Jurkat, Clone E6-1 (cell line): Measurements from ENCODE around the gene FASLG.
"Not testable (repeated sequence)": the region's sequence is repeated elsewhere in the genome, so short reads cannot be mapped to it uniquely, and the experiment has no call there.

Source experiments
- DNase-seq: peaks from one replicate; pipeline ENCODE4 v3.0.0-alpha.2; 2011; ENCODE audit warnings: low read depth, low spot score
- H3K4me3 ChIP-seq: 2 replicates; pipeline ENCODE4 v1.5.1; 2011; ENCODE audit warnings: mild to moderate bottlenecking, low read length, control low read depth, moderate library complexity

FASLG gene

GRCh38 chr1:172674831-172675613 lies 16.1 kb downstream of the FASLG start:
- H3K4me3 ChIP-seq, result no peak overlapping the region
- DNase-seq, result peak; percentile 81

- no peak overlapping the region for H3K4me3 ChIP-seq
- peak; percentile 83 for DNase-seq
Measured at GRCh38 chr1:172679000-172679772, 20.3 kb downstream of the FASLG start.

- H3K4me3 ChIP-seq, result no peak overlapping the region
- DNase-seq, result no peak
Measured at GRCh38 chr1:172680244-172680643, 21.3 kb downstream of the FASLG start.

DNA sequence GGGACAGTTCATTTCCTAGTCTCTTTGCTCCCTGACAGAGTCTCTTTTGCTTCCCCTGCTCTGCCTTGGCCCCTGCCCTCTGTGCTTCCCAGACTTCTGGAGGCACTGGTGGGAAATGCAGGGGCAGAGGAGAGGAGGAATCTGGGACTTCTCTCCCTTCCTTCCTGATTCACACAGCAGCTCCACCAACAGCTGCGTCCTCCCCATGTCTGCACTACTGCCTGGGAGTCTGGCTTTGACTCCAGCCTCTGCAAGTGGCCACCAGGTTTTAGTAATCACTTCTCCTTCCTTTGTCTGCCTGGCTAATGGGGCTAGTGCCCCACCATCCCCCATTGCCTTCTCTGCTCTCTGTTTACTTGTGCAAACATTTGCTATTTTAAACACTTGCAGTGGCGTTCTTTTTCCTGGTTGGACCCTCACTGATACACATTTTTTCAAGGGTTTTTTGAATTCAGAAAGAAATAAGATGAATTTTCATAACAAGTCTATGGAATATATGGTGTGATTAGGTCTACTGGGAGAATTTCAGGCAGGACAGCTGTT lies 21.9 kb downstream of the FASLG start:
- no peak for DNase-seq
- H3K4me3 ChIP-seq, result no peak overlapping the region

DNA sequence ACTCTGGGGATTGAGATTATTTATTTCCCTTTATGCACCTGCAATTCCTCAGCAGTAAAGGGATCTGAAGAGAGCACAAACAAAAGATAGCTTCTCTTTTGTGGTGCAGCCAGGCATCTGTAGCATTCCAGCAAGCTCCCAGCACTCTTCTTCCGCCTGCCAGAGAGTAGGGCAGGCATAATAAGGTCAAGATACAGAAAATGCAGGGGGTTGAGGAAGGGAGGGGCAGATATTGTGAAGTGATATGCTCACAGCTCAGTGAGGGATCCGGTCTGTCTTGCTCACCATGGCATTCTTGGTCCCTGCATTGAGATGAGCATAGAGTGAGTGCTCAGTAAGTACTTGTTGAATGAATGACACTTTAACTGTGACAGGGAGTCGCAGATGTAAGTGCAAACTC lies 23.9 kb downstream of the FASLG start:
- DNase-seq, result no peak
- no peak overlapping the region for H3K4me3 ChIP-seq

GRCh38 chr1:172686143-172686542 lies 27.2 kb downstream of the FASLG start:
- no peak overlapping the region for H3K4me3 ChIP-seq
- no peak for DNase-seq

DNA sequence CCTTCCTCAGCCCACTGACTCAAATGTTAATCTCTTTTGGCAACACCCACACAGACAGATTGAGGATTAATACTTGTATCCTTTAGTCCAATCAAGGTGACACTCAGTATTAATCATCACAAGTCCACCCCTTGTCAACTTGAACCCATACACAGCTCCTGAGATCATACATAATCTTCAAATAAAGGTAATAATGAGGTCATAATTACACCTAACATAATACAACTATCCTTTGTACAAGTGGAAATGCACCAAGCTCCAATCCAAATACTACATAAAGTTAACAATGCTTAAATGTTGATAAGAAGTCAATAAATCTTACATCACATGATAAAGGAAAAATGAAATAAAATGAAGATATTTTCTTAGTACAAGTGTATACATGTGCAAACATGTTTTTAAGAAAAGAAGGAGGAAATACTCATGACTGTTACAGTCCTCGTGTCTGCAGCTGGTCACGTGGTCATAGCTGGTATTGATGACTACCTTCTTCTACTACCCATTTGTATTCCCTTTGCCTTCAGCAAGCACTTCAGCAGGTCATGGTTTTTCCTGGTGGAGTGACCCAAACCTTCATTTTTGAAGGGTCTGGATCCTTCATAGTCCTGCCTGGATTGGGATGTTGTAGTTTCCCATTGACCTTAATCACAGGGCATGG lies 29.7 kb downstream of the FASLG start:
- not testable (repeated sequence) for H3K4me3 ChIP-seq

DNA sequence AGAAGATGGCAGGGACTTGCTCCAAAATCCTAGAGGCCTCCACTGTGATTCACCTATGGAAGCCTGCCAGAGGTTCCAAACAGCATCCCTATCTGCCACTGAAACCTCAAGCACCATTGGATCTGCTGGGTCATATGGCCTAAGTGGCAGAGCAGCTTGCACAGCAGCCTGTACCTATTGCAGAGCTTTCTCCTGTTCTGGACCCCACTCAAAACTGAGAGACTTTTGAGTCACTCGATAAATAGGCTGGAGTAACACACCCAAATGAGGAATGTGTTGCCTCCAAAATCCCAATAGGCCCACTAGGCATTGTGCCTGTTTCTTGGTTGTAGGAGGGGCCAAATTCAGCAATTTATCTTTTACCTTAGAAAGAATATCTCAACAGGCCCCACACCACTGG lies 32.0 kb downstream of the FASLG start:
- not testable (repeated sequence) for DNase-seq, H3K4me3 ChIP-seq

More for the DNA sequence above, 29.7 kb downstream of the FASLG start:
- not testable (repeated sequence) for DNase-seq

- H3K4me3 ChIP-seq, result no peak overlapping the region
- DNase-seq, result peak; percentile 57
Measured at GRCh38 chr1:172697534-172698002, 38.7 kb downstream of the FASLG start.

DNA sequence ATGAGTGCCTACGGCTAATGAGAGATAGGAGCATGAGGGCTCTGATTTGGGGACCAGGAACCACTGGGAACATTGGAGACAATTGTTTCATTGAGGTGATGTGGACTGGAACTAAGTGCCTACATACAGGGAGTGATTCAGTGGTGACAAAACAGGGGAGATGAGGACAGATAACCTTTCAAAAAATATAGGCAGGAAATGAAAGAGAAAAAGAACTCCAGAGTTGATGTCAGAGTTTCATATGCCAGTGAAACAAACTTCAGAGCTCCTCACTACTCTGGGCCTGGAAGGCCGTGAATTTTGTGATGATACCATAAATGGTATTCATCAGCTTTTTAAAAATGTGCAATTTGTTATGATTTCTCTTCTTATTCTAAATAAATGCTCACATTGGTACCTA lies 39.3 kb downstream of the FASLG start:
- no peak overlapping the region for H3K4me3 ChIP-seq

GRCh38 chr1:172699111-172699510 lies 40.2 kb downstream of the FASLG start:
- H3K4me3 ChIP-seq, result peak overlapping the region; percentile 24
- DNase-seq, result peak; percentile 90

More for the DNA sequence above, 39.3 kb downstream of the FASLG start:
- DNase-seq, result no peak

- DNase-seq, result no peak
- no peak overlapping the region for H3K4me3 ChIP-seq
Measured at GRCh38 chr1:172699695-172700227, 40.9 kb downstream of the FASLG start.

- no peak for DNase-seq
- H3K4me3 ChIP-seq, result no peak overlapping the region
Measured at GRCh38 chr1:172700556-172700955, 41.7 kb downstream of the FASLG start.

DNA sequence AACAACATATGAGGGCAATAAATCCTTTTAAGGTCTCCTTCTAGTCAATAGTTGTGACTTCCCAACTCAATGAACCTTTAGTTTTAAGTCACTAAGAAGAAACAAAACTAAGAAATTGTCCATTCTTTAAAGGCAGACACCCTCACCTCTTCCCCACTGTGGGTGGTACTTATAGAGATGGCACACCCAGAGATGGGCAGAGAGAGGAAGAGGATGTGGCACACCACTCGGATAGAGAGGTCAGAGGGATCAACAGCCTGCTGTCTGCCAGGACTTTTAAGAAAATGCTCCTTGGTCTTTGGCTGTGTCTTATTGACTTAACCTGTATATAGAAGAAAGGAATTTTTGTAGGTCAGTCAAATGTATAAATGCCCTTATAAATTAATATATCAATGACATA lies 45.1 kb downstream of the FASLG start:
- DNase-seq, result peak; percentile 61
- H3K4me3 ChIP-seq, result no peak overlapping the region

DNA sequence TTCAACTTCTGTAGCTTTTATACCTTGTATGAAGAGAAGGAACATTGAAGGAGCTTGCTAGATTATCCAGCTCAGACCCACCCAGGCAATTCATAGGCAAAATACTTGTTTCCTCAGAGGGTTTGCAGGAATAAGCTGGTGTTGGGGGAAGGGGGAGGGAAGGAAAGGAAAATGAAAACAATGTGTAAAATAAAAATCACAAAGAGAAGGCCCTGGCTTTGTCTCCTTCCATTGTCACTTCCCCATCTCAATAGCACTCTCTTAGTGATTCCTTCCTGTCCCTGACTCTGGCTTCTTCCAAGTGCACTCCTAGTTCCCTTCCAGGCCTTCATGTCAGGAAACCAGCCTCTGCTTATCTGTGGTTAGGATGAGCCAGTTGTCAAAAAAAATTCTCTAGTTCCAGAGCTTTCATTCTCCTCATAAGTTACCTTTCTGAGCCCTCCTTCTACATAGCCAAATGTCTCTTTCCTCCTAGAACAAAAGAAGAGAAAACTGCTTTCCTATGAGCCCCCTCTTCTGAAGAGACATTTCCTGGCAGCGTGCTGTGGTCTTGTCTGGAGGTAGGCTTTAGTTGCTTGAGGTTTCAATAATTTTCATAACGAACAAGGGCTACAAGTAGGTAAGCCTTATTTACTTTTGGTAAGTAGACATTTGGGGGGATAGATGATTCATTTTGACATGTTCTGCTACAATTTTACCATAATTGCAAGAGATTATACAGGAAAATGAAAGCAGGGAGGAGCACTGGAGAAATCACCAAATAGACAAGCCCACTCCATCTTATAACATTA lies 45.7 kb downstream of the FASLG start:
- peak; percentile 68 for DNase-seq
- no peak overlapping the region; the same call in 1 of the 2 replicates for H3K4me3 ChIP-seq

DNA sequence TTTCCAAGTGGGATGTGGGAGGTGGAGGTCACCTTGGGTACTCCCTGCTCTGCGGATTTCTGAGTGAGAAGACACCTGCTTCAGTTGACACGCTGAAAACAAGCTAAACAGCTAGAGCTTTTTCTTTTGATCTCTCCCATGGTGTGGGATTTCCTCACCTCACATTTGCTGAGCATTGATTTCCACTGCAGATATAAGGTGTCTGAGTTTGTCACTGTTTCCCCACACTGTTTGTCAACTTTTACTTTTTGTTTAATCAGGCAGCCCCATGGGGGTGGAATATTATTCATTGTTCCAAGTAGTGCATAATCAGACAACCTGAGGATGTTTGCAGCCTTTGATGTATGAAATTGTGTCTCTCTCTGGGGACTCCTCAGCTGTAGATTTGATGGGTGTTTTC lies 49.5 kb downstream of the FASLG start:
- no peak overlapping the region for H3K4me3 ChIP-seq
- peak; percentile 86 for DNase-seq

DNA sequence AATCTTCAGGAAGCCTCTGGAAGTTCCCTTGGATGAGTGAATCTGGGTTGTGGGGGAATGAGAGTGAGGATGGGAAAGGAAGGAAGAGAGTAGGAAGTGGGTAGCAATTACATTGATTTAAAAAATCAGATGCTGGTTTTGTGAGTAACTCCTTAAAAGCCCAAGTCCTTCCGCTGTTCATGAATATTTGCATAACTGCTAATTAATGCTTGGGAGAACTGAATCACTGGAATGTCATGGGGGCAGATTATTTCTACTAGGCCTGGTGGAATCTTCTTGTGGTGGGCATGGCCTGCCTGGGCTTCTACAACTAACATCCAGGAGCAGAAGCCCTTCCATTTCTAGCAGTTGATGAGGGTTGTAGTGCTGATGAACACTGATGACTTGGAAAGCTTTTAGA lies 52.7 kb downstream of the FASLG start:
- H3K4me3 ChIP-seq, result no peak overlapping the region
- DNase-seq, result no peak

DNA sequence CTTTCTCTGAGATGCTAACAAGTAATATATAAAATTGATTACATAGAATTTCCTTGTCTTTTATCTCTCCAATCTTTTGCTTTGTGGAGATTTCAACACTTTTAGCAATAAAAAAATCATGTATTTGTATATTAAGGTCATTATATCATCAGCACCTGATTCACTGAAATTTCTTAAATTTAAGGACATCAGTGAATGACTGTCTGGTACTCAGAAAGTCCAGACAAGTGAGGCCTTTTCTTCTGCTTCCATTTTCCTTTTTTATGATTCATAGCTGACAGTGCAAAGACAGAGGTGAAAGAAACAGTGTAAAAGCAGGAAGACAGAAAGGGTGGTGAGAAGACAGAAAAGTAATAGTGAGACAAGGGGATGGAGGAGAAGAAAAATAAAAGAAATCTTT lies 54.6 kb downstream of the FASLG start:
- DNase-seq, result no peak
- H3K4me3 ChIP-seq, result no peak overlapping the region
